Transverse colon (tissue), 4 donors: ENCODE data around the gene MRS2. TPM values are rescaled to one million over a fixed set of nuclear protein-coding genes. Genes with fewer than 3 reads are reported as not detected.
"Not testable (repeated sequence)": the region's sequence is repeated elsewhere in the genome, so short reads cannot be mapped to it uniquely, and the experiment has no call there.

ENCODE experiments used
- DNase-seq: peaks from one replicate; pipeline ENCODE4 v3.0.0-alpha.2; 2019
- H3K27ac ChIP-seq, 4 donors: fragments of 200-600 bp; sonication (generic); 2 replicates each; pipeline ENCODE4 v1.5.1; 2016 to 2018; ENCODE audit warnings: inconsistent platforms in 4 of 4
- H3K27me3 ChIP-seq: fragments of 200-600 bp; sonication (generic); 2 replicates; pipeline ENCODE4 v1.5.1; 2017; ENCODE audit warnings: inconsistent platforms
- H3K36me3 ChIP-seq, 4 donors: fragments of 200-600 bp; sonication (generic); 2 replicates each; pipeline ENCODE4 v1.5.1; 2017 to 2019; ENCODE audit warnings: inconsistent platforms in 4 of 4
- H3K4me1 ChIP-seq, 4 donors: fragments of 200-600 bp; sonication (generic); 2 replicates each; pipeline ENCODE4 v1.5.1; 2017 to 2020; ENCODE audit warnings: inconsistent platforms in 4 of 4
- H3K4me3 ChIP-seq, 4 donors: fragments of 200-600 bp; sonication (generic); 1 replicate in 1 of 4; 2 replicates in 3 of 4; pipeline versions ENCODE4 v1.5.1 to v1.6.1; 2017 to 2019; ENCODE audit warnings: inconsistent platforms in 4 of 4
- H3K9me3 ChIP-seq, 2 donors: fragments of 200-600 bp; sonication (generic); 2 replicates each; pipeline ENCODE4 v1.5.1; 2017 to 2019; ENCODE audit warnings: inconsistent platforms in 2 of 2
- EP300 ChIP-seq: sonication (generic); formaldehyde crosslinking; IDR thresholded peaks from one replicate; pipeline ENCODE4 v1.6.1; 2017; ENCODE audit warnings: antibody characterized with exemption, low read depth
- POLR2A ChIP-seq: fragments of 450-650 bp; IDR thresholded peaks from one replicate; pipeline ENCODE4 v1.6.1; 2016; ENCODE audit warnings: antibody characterized with exemption, mild to moderate bottlenecking, moderate library complexity
- POLR2AphosphoS5 ChIP-seq, 3 donors: sonication (generic); formaldehyde crosslinking; IDR thresholded peaks; one replicate each; pipeline ENCODE4 v1.6.1; 2016; ENCODE audit warnings: antibody characterized with exemption in 3 of 3
- WGBS, 2 donors: methylation state at CpG; one replicate each; pipeline ENCODE4 v1.1.5; 2018; ENCODE audit warnings: low coverage in 1 of 2; 5-methylcytosine and 5-hydroxymethylcytosine counted together
- in situ Hi-C, 4 donors: fragments of 200-750 bp; cut with MboI; loops; one replicate each; pipeline versions ENCODE4 v1.15.0 to v1.15.1; 2017; ENCODE audit warnings: low sequenced_read_pairs in 3 of 4, low pct_ligation_motif_present in 1 of 4, low pct_unique_long_range_greater_than_20kb in 1 of 4
- intact Hi-C: fragments of 100-400 bp; cut with DNase I; formaldehyde crosslinking; loops from one replicate; pipeline ENCODE4 v1.15.1; 2023; ENCODE audit warnings: low total_unique reads
- total RNA-seq, 4 donors: library from RNA; depleted of rRNA; stranded (reverse); fragments of >200 nt; gene quantifications; one replicate each; pipeline ENCODE4 v1.1.0, GENCODE V29; 2016
- TF ChIP-seq, protein P1 (sequence below), 5 experiments: fragments of 200-600 bp in 3 of 5; fragments of 450-650 bp in 2 of 5; sonication (generic) in 3 of 5; IDR thresholded peaks; 1 replicate in 2 of 5; 2 replicates in 3 of 5; pipeline ENCODE4 v1.5.1; 2016 to 2017; ENCODE audit warnings: antibody characterized with exemption in 5 of 5, inconsistent platforms in 3 of 5, mild to moderate bottlenecking in 2 of 5, moderate library complexity in 1 of 5

Gene MRS2
- total RNA-seq, 4 donors from 2014 or later, result 18.7 to 45.3 (median 33.5) TPM

DNA sequence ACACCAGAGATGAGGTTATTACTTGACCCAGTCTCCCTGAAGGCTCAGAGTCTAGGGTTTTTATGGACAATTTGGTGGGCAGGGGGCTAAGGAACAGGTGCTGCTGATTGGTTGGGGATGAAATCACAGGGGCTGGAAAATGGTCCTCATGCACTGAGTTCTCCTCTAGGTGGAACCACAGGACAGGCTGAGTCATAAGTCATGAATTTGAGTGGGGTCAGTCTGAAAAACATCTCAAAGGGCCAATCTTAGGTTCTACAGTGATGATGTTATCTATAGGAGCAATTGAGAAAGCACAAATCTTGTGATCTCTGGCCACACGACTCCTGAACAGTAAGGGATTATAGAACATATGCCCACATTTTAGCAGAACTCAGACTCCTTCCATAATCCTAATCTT lies 5.9 kb upstream of the MRS2 start:
- H3K27me3 ChIP-seq, result peaks cover 11% of the 10 kb centered on the region
- no peaks in the 10 kb centered on the region for H3K4me1 ChIP-seq
- WGBS, 2 donors, result 90% methylated on average over 1 of the region's 1 CpG; no CpG with 5 or more reads in 1 of the 2 donors
- in situ Hi-C loops, result loop anchor here in 2 of 4 donors (10.0 kb wide), 1 partner anchor 112 kb away; no protein-coding TSS in a partner anchor
- H3K4me3 ChIP-seq, result no peak overlapping the region
- no peak overlapping the region for H3K27ac ChIP-seq
- intact Hi-C loops, result no loop called here
- H3K36me3 ChIP-seq, result no peaks in the 10 kb centered on the region
- TF ChIP-seq EP300, result no peak
- no peak for TF ChIP-seq POLR2A
- TF ChIP-seq, protein P1, sequence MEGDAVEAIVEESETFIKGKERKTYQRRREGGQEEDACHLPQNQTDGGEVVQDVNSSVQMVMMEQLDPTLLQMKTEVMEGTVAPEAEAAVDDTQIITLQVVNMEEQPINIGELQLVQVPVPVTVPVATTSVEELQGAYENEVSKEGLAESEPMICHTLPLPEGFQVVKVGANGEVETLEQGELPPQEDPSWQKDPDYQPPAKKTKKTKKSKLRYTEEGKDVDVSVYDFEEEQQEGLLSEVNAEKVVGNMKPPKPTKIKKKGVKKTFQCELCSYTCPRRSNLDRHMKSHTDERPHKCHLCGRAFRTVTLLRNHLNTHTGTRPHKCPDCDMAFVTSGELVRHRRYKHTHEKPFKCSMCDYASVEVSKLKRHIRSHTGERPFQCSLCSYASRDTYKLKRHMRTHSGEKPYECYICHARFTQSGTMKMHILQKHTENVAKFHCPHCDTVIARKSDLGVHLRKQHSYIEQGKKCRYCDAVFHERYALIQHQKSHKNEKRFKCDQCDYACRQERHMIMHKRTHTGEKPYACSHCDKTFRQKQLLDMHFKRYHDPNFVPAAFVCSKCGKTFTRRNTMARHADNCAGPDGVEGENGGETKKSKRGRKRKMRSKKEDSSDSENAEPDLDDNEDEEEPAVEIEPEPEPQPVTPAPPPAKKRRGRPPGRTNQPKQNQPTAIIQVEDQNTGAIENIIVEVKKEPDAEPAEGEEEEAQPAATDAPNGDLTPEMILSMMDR (IDR thresholded peaks at IDR 0.05), result no peak
- TF ChIP-seq POLR2AphosphoS5 (IDR thresholded peaks at IDR 0.05), result no peak
- DNase-seq, result no peak
- H3K9me3 ChIP-seq, result no peaks in the 10 kb centered on the region

DNA sequence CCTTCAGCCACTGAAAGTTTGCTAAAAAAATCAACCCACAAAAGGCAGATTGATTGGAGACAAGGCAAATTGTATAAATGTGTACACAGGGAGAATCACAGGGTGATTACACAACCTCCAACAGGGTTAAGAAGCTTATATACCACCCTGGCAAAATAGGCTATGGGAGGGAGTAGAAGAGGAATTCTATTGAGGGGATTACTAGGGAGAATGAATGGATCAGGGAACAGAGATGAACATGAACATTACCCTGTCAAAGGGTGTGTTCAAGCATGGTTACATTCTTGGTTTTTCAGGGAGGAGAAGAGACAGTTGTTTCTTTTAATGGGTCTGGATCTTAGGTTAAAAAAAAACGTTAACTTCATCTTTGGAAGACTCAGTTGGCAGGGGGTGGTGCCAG lies 5.1 kb upstream of the MRS2 start:
- Histone ChIP-seq H3K36me3 (no peaks in the 10 kb centered on the region), H3K27me3 (peaks cover 11% of the 10 kb centered on the region), H3K9me3 (no peaks in the 10 kb centered on the region), H3K27ac (no peak overlapping the region), H3K4me3 (no peak overlapping the region), H3K4me1 (peaks cover 0 to 5% (median 2%) of the 10 kb centered on the region in 4 donors)
- TF ChIP-seq, protein P1 (IDR thresholded peaks at IDR 0.05), result no peak
- TF ChIP-seq EP300 (no peak), POLR2AphosphoS5 (IDR thresholded peaks at IDR 0.05) (no peak), POLR2A (no peak)
- intact Hi-C loops (no loop called here), in situ Hi-C loops (loop anchor here in 2 of 4 donors (10.0 kb wide), 1 partner anchor 113 kb away; no protein-coding TSS in a partner anchor)
- no peak for DNase-seq
- 54 to 75% methylated on average over 1 of the region's 1 CpG for WGBS, 2 donors

GRCh38 chr6:24400045-24401039 lies 2.4 kb upstream of the MRS2 start:
- Histone ChIP-seq H3K27me3 (peaks cover 11% of the 10 kb centered on the region), H3K4me1 (peaks cover 9 to 23% (median 16%) of the 10 kb centered on the region in 4 donors)
- intact Hi-C loops, DNase-seq, H3K9me3 ChIP-seq, H3K4me3 ChIP-seq, in situ Hi-C loops, H3K27ac ChIP-seq, H3K36me3 ChIP-seq: not testable (repeated sequence)
- 46 to 68% methylated on average over 8 to 17 of the region's 17 CpGs for WGBS, 2 donors

GRCh38 chr6:24401458-24401857 lies 1.3 kb upstream of the MRS2 start:
- TF ChIP-seq, protein P1 (IDR thresholded peaks at IDR 0.05), result no peak
- TF ChIP-seq POLR2AphosphoS5 (IDR thresholded peaks at IDR 0.05) (no peak), POLR2A (no peak), EP300 (no peak)
- Histone ChIP-seq H3K27me3 (peaks cover 9% of the 10 kb centered on the region), H3K4me3 (no peak overlapping the region), H3K9me3 (no peaks in the 10 kb centered on the region), H3K36me3 (peaks cover 0 to 6% (median 0%) of the 10 kb centered on the region in 4 donors), H3K4me1 (peaks cover 9 to 25% (median 16%) of the 10 kb centered on the region in 4 donors), H3K27ac (no peak overlapping the region)
- 83 to 85% methylated on average over 2 to 4 of the region's 4 CpGs for WGBS, 2 donors
- in situ Hi-C loops (no loop called here), intact Hi-C loops (no loop called here)
- DNase-seq, result no peak
